T-helper 1 cell treated with Interleukin-12 subunit alpha and Interleukin-12 subunit beta and Interleukin-4 antibody, amounts not matched to agents 30 μg/mL and 1 μg/mL, for 36 hours (primary cell): Measurements from ENCODE around the gene PRICKLE2.

Experiments
- H3K27ac Mint-ChIP-seq: one replicate; pipeline ENCODE4 v1.8.0; 2021; ENCODE audit warnings: mild to moderate bottlenecking, mixed read lengths
- H3K27me3 Mint-ChIP-seq: one replicate; pipeline ENCODE4 v1.8.0; 2021; ENCODE audit warnings: low read depth, mixed read lengths
- H3K36me3 Mint-ChIP-seq: one replicate; pipeline ENCODE4 v1.8.0; 2021; ENCODE audit warnings: low read depth, mixed read lengths
- H3K4me1 Mint-ChIP-seq: one replicate; pipeline ENCODE4 v1.8.0; 2021; ENCODE audit warnings: low read depth, mixed read lengths
- H3K4me3 Mint-ChIP-seq: one replicate; pipeline ENCODE4 v1.8.0; 2021; ENCODE audit warnings: mild to moderate bottlenecking, moderate library complexity, mixed read lengths
- H3K9me3 Mint-ChIP-seq: one replicate; pipeline ENCODE4 v1.8.0; 2021; ENCODE audit warnings: mixed read lengths

The PRICKLE2 gene

GRCh38 chr3:64196236-64196929 is 28.9 kb downstream of the PRICKLE2 start:
- Mint-ChIP-seq H3K9me3 (peaks cover 6% of the 10 kb centered on the region), H3K4me3 (no peak overlapping the region), H3K27ac (no peak overlapping the region), H3K4me1 (no peaks in the 10 kb centered on the region), H3K27me3 (no peaks in the 10 kb centered on the region), H3K36me3 (no peaks in the 10 kb centered on the region)

GRCh38 chr3:64195789-64196188 is 29.5 kb downstream of the PRICKLE2 start:
- no peaks in the 10 kb centered on the region for H3K36me3 Mint-ChIP-seq
- H3K9me3 Mint-ChIP-seq = peaks cover 6% of the 10 kb centered on the region
- H3K27ac Mint-ChIP-seq = no peak overlapping the region
- H3K4me1 Mint-ChIP-seq = no peaks in the 10 kb centered on the region
- H3K27me3 Mint-ChIP-seq = no peaks in the 10 kb centered on the region
- H3K4me3 Mint-ChIP-seq = no peak overlapping the region

GRCh38 chr3:64191822-64192221 is 33.4 kb downstream of the PRICKLE2 start:
- H3K4me3 Mint-ChIP-seq = no peak overlapping the region
- no peaks in the 10 kb centered on the region for H3K36me3 Mint-ChIP-seq
- no peak overlapping the region for H3K27ac Mint-ChIP-seq
- H3K27me3 Mint-ChIP-seq = no peaks in the 10 kb centered on the region
- no peaks in the 10 kb centered on the region for H3K4me1 Mint-ChIP-seq
- H3K9me3 Mint-ChIP-seq = no peaks in the 10 kb centered on the region

GRCh38 chr3:64190517-64191515 is 34.5 kb downstream of the PRICKLE2 start:
- Mint-ChIP-seq H3K9me3 (no peaks in the 10 kb centered on the region), H3K4me1 (no peaks in the 10 kb centered on the region), H3K27me3 (no peaks in the 10 kb centered on the region), H3K27ac (no peak overlapping the region), H3K4me3 (no peak overlapping the region), H3K36me3 (no peaks in the 10 kb centered on the region)

- H3K9me3 Mint-ChIP-seq = no peaks in the 10 kb centered on the region
- no peaks in the 10 kb centered on the region for H3K36me3 Mint-ChIP-seq
- no peak overlapping the region for H3K27ac Mint-ChIP-seq
- H3K4me1 Mint-ChIP-seq = no peaks in the 10 kb centered on the region
- no peak overlapping the region for H3K4me3 Mint-ChIP-seq
- no peaks in the 10 kb centered on the region for H3K27me3 Mint-ChIP-seq
Observed at GRCh38 chr3:64188810-64189560, 36.3 kb downstream of the PRICKLE2 start.

- H3K9me3 Mint-ChIP-seq = no peaks in the 10 kb centered on the region
- H3K4me1 Mint-ChIP-seq = no peaks in the 10 kb centered on the region
- H3K4me3 Mint-ChIP-seq = no peak overlapping the region
- H3K27me3 Mint-ChIP-seq = no peaks in the 10 kb centered on the region
- H3K36me3 Mint-ChIP-seq = no peaks in the 10 kb centered on the region
- no peak overlapping the region for H3K27ac Mint-ChIP-seq
Observed at GRCh38 chr3:64187065-64187959, 38.0 kb downstream of the PRICKLE2 start.

- peaks cover 1% of the 10 kb centered on the region for H3K27me3 Mint-ChIP-seq
- H3K27ac Mint-ChIP-seq = no peak overlapping the region
- H3K4me1 Mint-ChIP-seq = no peaks in the 10 kb centered on the region
- H3K9me3 Mint-ChIP-seq = no peaks in the 10 kb centered on the region
- no peaks in the 10 kb centered on the region for H3K36me3 Mint-ChIP-seq
- H3K4me3 Mint-ChIP-seq = no peak overlapping the region
Observed at GRCh38 chr3:64186667-64187064, 38.6 kb downstream of the PRICKLE2 start.

GRCh38 chr3:64185436-64185835 is 39.8 kb downstream of the PRICKLE2 start:
- Mint-ChIP-seq H3K27ac (no peak overlapping the region), H3K9me3 (no peaks in the 10 kb centered on the region), H3K27me3 (peaks cover 7% of the 10 kb centered on the region), H3K36me3 (no peaks in the 10 kb centered on the region), H3K4me1 (no peaks in the 10 kb centered on the region), H3K4me3 (no peak overlapping the region)

GRCh38 chr3:64184621-64185020 is 40.6 kb downstream of the PRICKLE2 start:
- Mint-ChIP-seq H3K4me1 (no peaks in the 10 kb centered on the region), H3K36me3 (no peaks in the 10 kb centered on the region), H3K4me3 (no peak overlapping the region), H3K27me3 (peaks cover 7% of the 10 kb centered on the region), H3K9me3 (no peaks in the 10 kb centered on the region), H3K27ac (no peak overlapping the region)

GRCh38 chr3:64179860-64180259 is 45.4 kb downstream of the PRICKLE2 start:
- Mint-ChIP-seq H3K27me3 (peaks cover 7% of the 10 kb centered on the region), H3K36me3 (no peaks in the 10 kb centered on the region)

GRCh38 chr3:64179249-64179648 is 46.0 kb downstream of the PRICKLE2 start:
- peaks cover 7% of the 10 kb centered on the region for H3K27me3 Mint-ChIP-seq
- no peak overlapping the region for H3K27ac Mint-ChIP-seq
- no peak overlapping the region for H3K4me3 Mint-ChIP-seq
- no peaks in the 10 kb centered on the region for H3K4me1 Mint-ChIP-seq
- no peaks in the 10 kb centered on the region for H3K36me3 Mint-ChIP-seq
- no peaks in the 10 kb centered on the region for H3K9me3 Mint-ChIP-seq

More at GRCh38 chr3:64179860-64180259, 45.4 kb downstream of the PRICKLE2 start:
- H3K4me1 Mint-ChIP-seq = no peaks in the 10 kb centered on the region
- H3K9me3 Mint-ChIP-seq = no peaks in the 10 kb centered on the region
- H3K27ac Mint-ChIP-seq = no peak overlapping the region
- no peak overlapping the region for H3K4me3 Mint-ChIP-seq

GRCh38 chr3:64178419-64178818 is 46.8 kb downstream of the PRICKLE2 start:
- no peaks in the 10 kb centered on the region for H3K4me1 Mint-ChIP-seq
- no peak overlapping the region for H3K27ac Mint-ChIP-seq
- H3K4me3 Mint-ChIP-seq = no peak overlapping the region
- H3K36me3 Mint-ChIP-seq = no peaks in the 10 kb centered on the region
- no peaks in the 10 kb centered on the region for H3K9me3 Mint-ChIP-seq
- peaks cover 7% of the 10 kb centered on the region for H3K27me3 Mint-ChIP-seq

GRCh38 chr3:64176461-64176996 is 48.7 kb downstream of the PRICKLE2 start:
- Mint-ChIP-seq H3K27ac (no peak overlapping the region), H3K4me1 (no peaks in the 10 kb centered on the region), H3K27me3 (peaks cover 4% of the 10 kb centered on the region), H3K9me3 (no peaks in the 10 kb centered on the region), H3K4me3 (no peak overlapping the region), H3K36me3 (no peaks in the 10 kb centered on the region)
